Heart left ventricle (tissue), 16 donors: Measurements from ENCODE around the gene RRAS2. TPM values are rescaled to one million over a fixed set of nuclear protein-coding genes. Genes with fewer than 3 reads are reported as not detected.
"Not testable (repeated sequence)": the region's sequence is repeated elsewhere in the genome, so short reads cannot be mapped to it uniquely, and the experiment has no call there.

Experiments
- ATAC-seq, 4 donors: fragments of 200-7000 bp; cut with Tn5 transposase; one replicate each; pipeline ENCODE4 v1.9.1; 2020 to 2022; ENCODE audit warnings: moderate library complexity in 4 of 4, mild to moderate bottlenecking in 3 of 4, moderate number of reproducible peaks in 1 of 4
- DNase-seq, 5 donors: peaks; one replicate each; pipeline ENCODE4 v3.0.0-alpha.2; 2020
- H3K27ac ChIP-seq, 12 donors: fragments of 200-600 bp; sonication (generic) in 4 of 12; one replicate each; pipeline versions ENCODE4 v1.5.0 to v1.8.0; 2016 to 2022; ENCODE audit warnings: mild to moderate bottlenecking in 2 of 12
- H3K27me3 ChIP-seq, 9 donors: fragments of 200-600 bp; sonication (generic) in 2 of 9; one replicate each; pipeline versions ENCODE4 v1.5.1 to v1.8.0; 2016 to 2022; ENCODE audit warnings: mild to moderate bottlenecking in 3 of 9
- H3K36me3 ChIP-seq, 9 donors: fragments of 200-600 bp; sonication (generic) in 2 of 9; one replicate each; pipeline versions ENCODE4 v1.5.0 to v1.8.0; 2018 to 2022; ENCODE audit warnings: mild to moderate bottlenecking in 2 of 9
- H3K4me1 ChIP-seq, 12 donors: fragments of 200-600 bp; sonication (generic) in 4 of 12; one replicate each; pipeline versions ENCODE4 v1.5.0 to v1.8.0; 2016 to 2022; ENCODE audit warnings: mild to moderate bottlenecking in 3 of 12
- H3K4me3 ChIP-seq, 12 donors: fragments of 200-600 bp; sonication (generic) in 4 of 12; one replicate each; pipeline versions ENCODE4 v1.5.0 to v1.8.0; 2017 to 2022; ENCODE audit warnings: mild to moderate bottlenecking in 9 of 12, moderate library complexity in 4 of 12
- H3K9me3 ChIP-seq, 12 donors: fragments of 200-600 bp; sonication (generic) in 4 of 12; one replicate each; pipeline versions ENCODE4 v1.5.0 to v1.8.0; 2016 to 2022; ENCODE audit warnings: mild to moderate bottlenecking in 1 of 12
- POLR2A ChIP-seq, 2 donors: fragments of 450-650 bp; IDR thresholded peaks; one replicate each; pipeline ENCODE4 v1.6.1; 2017; ENCODE audit warnings: antibody characterized with exemption in 2 of 2, mild to moderate bottlenecking in 2 of 2, moderate library complexity in 2 of 2
- WGBS, 4 donors: extraction: QIAGEN DNeasy Blood & Tissue Kit in 2 of 4; methylation state at CpG; one replicate each; pipeline versions ENCODE4 v1.1.5 to v1.1.7; 2013 to 2018; 5-methylcytosine and 5-hydroxymethylcytosine counted together
- intact Hi-C, 10 donors: fragments of 100-400 bp; cut with DNase I; formaldehyde crosslinking; loops; one replicate each; pipeline versions ENCODE4 v1.11.1 to v1.14.2; 2022
- polyA plus RNA-seq, 2 donors: library from polyadenylated mRNA; stranded (reverse); fragments of 200-250 nt; gene quantifications; one replicate each; pipeline ENCODE4 v1.2.3, GENCODE V29; 2013
- total RNA-seq, 9 donors: library from RNA; depleted of rRNA in 2 of 9; stranded (reverse); fragments of >200 nt in 2 of 9; fragmentation: NEBNext Ultra II Directional in 3 of 9; extraction: Animal tissue kit (Norgen Biotek cat#: 25700) in 3 of 9; gene quantifications; one replicate each; pipeline versions ENCODE4 v1.1.0 to v1.2.4, GENCODE V29; 2016 to 2023
- TF ChIP-seq, protein P1 (sequence below), 12 donors: fragments of 200-600 bp; sonication (generic) in 4 of 12; IDR thresholded peaks; one replicate each; pipeline versions ENCODE4 v1.5.0 to v1.8.0; 2018 to 2022; ENCODE audit warnings: antibody characterized with exemption in 12 of 12, mild to moderate bottlenecking in 5 of 12
- donor health status: ischemic (EF 13 %, LVEDD 7.1; RV severe dilation, severe dysfunction).
- donor health status: healthy with polysubstance abuse.
- donor health status: DM: no; HTN: yes; CAD: no.
- donor health status: DM: no; HTN: no; CAD: no.
- donor health status: ischemic (EF 25% LVEDD 6.9; RV normal size, moderate dysfunction).
- donor health status: ischemic (EF 25% LVEDD 5.7; RV mildly dilated, moderate dysfunction).
- donor health status: healthy.
- donor health status: DM: yes; HTN: yes; CAD: no.
- donor health status: ischemic (EF 35%, LVEDD 5.7; RV mildly dilated, moderate dysfunction).
- donor health status: nonischemic (EF 11% LVEDD 7.7; RV severe dilation, severe dysfunction).
- donor health status: DM: yes; HTN: yes; CAD: no.
- donor health status: PGD.
- donor health status: ischemic (EF 29% LVEDD 5.4; RV normal size, mild dysfunction).
- donor health status: nonischemic (EF 23%, LVEDD 6.1; RV moderate dilation, normal function).

The RRAS2 gene
- total and polyA plus RNA-seq, 11 donors, result 25.1 to 111 (median 52.4) TPM

DNA sequence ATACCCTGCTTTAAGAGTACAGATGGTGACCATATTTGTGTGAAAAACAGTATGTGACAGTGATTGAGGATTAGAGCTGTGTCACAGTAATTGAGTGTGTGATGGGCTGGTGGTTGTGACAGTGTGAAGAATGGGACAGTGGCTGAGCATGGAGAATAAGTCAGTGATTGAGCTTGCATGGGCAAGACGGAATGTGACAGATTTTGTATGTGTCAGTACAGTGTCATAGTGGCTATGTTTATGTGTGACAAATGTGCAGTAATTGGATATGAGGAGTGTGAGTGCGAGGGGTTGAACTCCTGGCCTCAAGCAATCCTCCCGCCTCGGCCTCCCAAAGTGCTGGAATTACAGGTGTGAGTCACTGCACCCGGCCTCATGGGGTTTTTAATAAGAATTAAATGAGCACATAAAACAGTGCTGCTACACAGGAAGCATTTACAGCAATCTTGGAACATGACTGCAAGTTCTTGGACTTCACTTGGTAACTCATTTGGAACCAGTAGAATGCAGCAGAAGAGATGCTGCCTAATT, 583 bp upstream of the RRAS2 start:
- peak overlapping the region in 10 of 12 donors; percentile 76 to 97 (median 85) for H3K4me3 ChIP-seq
- intact Hi-C loops, result loop anchor here in 4 of 10 donors (5.0 to 10.0 kb wide), 4 partner anchors 47 to 93 kb away; no protein-coding TSS in a partner anchor
- no peaks in the 10 kb centered on the region for H3K9me3 ChIP-seq
- TF ChIP-seq, protein P1, sequence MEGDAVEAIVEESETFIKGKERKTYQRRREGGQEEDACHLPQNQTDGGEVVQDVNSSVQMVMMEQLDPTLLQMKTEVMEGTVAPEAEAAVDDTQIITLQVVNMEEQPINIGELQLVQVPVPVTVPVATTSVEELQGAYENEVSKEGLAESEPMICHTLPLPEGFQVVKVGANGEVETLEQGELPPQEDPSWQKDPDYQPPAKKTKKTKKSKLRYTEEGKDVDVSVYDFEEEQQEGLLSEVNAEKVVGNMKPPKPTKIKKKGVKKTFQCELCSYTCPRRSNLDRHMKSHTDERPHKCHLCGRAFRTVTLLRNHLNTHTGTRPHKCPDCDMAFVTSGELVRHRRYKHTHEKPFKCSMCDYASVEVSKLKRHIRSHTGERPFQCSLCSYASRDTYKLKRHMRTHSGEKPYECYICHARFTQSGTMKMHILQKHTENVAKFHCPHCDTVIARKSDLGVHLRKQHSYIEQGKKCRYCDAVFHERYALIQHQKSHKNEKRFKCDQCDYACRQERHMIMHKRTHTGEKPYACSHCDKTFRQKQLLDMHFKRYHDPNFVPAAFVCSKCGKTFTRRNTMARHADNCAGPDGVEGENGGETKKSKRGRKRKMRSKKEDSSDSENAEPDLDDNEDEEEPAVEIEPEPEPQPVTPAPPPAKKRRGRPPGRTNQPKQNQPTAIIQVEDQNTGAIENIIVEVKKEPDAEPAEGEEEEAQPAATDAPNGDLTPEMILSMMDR (IDR thresholded peaks at IDR 0.05), result no peak
- no peak for TF ChIP-seq POLR2A (IDR thresholded peaks at IDR 0.05)
- DNase-seq (no peak), ATAC-seq (no peak)
- H3K36me3 ChIP-seq, result no peaks in the 10 kb centered on the region
- WGBS, 4 donors, result 70 to 82% (median 78%) methylated on average over 5 of the region's 5 CpGs
- H3K27me3 ChIP-seq, result peaks cover 0 to 6% (median 0%) of the 10 kb centered on the region in 9 donors
- H3K27ac ChIP-seq, result peak overlapping the region in 10 of 12 donors; percentile 74 to 92 (median 82)
- peaks cover 0 to 40% (median 14%) of the 10 kb centered on the region in 12 donors for H3K4me1 ChIP-seq

DNA sequence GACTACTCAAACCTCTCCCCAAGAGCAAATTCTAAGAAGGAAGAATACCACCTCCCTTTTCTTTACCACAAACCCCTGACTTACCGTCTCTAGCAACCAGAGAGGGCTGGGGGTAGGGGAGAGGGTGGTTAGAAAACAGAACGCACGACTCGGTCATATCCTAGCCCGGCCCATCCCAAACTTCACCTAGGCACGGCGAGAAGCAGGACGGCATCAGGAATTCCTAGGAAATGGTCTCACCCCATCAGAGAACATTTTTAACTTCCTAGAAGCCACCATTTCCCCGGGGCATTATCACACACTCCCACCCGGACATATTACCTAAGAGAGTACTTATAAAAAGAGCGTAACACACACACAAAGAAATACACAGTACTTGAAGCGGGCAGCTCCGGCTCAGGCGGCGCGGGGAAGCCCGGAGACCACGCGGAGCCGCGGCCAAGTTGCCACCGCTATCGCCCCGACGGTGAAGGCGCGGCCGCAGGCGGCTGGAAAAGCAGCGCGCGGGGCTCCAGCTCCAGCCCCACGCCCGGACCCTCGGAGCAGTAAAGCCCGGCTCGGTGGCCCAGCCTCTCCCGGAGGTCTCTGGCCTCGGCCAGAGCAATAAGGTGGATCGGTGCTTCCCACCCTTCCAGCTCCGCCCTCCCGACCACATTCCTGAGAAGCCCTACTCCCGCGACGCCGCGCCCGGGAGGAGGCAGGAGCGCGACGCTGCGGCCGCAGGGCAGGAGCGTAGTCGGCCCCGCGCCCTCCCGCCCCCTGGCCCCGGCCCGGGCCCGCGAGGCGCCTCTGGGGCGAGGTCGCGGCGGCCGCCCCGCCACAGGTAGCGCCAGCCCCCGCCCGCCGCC, 878 bp downstream of the RRAS2 start:
- peaks cover 0 to 26% (median 11%) of the 10 kb centered on the region in 12 donors for H3K4me1 ChIP-seq
- ATAC-seq, result peak; percentile 34 to 77 (median 66)
- H3K9me3 ChIP-seq, result no peaks in the 10 kb centered on the region
- WGBS, 4 donors, result 0 to 1% (median 1%) methylated on average over 28 to 73 of the region's 73 CpGs
- H3K27ac ChIP-seq, result peak overlapping the region; percentile 47 to 92 (median 81)
- intact Hi-C loops, result loop anchor here in 4 of 10 donors (5.0 to 10.0 kb wide), 4 partner anchors 46 to 94 kb away; no protein-coding TSS in a partner anchor
- H3K36me3 ChIP-seq, result no peaks in the 10 kb centered on the region
- peak overlapping the region; percentile 76 to 97 (median 85) for H3K4me3 ChIP-seq
- TF ChIP-seq, protein P1 (IDR thresholded peaks at IDR 0.05), result peak in 1 of 12 donors; percentile 6
- TF ChIP-seq POLR2A (IDR thresholded peaks at IDR 0.05), result no peak
- peak; percentile 44 to 69 (median 54) for DNase-seq
- peaks cover 0 to 6% (median 0%) of the 10 kb centered on the region in 9 donors for H3K27me3 ChIP-seq

DNA sequence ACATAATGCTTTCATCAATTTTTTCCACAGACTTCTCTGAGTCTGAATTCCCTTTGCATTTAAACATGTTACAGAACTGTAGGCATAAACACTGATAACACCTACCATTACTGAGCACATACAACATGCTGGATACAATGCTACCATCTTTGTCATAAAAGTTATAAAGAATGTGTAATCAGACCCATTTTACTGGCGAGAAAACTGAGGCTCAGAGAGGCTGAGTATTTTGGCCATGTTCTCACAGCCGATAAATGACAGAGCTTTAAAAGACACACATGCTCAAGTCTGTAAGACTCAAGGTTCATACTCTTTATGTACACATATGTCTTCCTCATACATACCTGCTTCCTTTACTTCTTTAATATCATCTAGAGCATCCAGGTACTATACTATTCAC, 2.6 kb downstream of the RRAS2 start:
- Histone ChIP-seq H3K27me3 (peaks cover 0 to 6% (median 0%) of the 10 kb centered on the region in 9 donors), H3K4me1 (peaks cover 0 to 18% (median 8%) of the 10 kb centered on the region in 12 donors), H3K4me3 (no peak overlapping the region), H3K36me3 (no peaks in the 10 kb centered on the region), H3K9me3 (no peaks in the 10 kb centered on the region), H3K27ac (no peak overlapping the region)
- WGBS, 4 donors, result 95 to 100% (median 96%) methylated on average over 2 of the region's 2 CpGs
- DNase-seq, result no peak
- ATAC-seq, result no peak
- no peak for TF ChIP-seq POLR2A (IDR thresholded peaks at IDR 0.05)
- TF ChIP-seq, protein P1 (IDR thresholded peaks at IDR 0.05), result no peak
- intact Hi-C loops, result loop anchor here in 4 of 10 donors (5.0 to 10.0 kb wide), 4 partner anchors 44 to 96 kb away; no protein-coding TSS in a partner anchor

DNA sequence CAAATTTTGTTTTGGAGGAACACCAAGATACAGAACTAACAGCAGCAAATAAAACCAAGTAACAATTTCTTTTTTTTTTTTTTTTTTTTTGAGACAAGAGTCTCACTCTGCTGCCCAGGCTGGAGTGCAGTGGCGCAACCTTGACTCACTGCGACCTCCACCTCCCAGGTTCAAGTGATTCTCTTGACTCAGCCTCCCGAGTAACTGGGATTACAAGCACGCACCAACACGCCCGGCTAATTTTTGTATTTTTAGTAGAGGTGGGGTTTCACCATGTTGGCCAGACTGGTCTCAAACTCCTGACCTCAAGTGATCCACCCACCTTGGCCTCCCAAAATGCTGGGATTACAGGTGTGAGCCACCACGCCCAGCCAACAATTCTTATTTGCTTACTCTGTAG, 4.4 kb downstream of the RRAS2 start:
- H3K36me3 ChIP-seq, H3K27me3 ChIP-seq, H3K9me3 ChIP-seq, DNase-seq, ATAC-seq, H3K27ac ChIP-seq, H3K4me3 ChIP-seq: not testable (repeated sequence)
- WGBS, 4 donors, result 92 to 98% (median 97%) methylated on average over 7 of the region's 7 CpGs
- peaks cover 0 to 18% (median 8%) of the 10 kb centered on the region in 12 donors for H3K4me1 ChIP-seq
- intact Hi-C loops, result loop anchor here in 4 of 10 donors (5.0 to 10.0 kb wide), 4 partner anchors 42 to 98 kb away; no protein-coding TSS in a partner anchor
